ENCODE data around the gene DCC.

The DCC gene

DNA sequence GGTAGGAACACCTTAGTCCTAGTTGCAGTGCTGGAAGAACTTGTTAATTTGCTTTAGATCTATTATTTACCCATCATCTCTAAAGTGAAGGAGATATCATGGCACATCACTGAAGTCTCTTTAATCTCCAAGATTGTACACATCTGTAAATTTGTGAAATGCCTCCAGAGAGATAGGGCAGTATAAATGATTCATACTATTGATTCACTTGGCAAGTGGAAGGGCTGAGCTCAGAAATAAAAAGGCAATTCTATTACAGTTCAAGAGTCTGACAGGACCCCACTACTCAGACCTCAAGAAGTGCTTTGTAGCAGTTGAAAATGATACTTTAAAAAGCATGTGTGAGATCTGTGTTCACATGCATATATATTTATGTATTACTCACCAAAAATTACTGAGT lies 489.3 kb downstream of the DCC start:
- CTCF ChIA-PET, result interaction anchor here (1.1 kb wide), 1 partner anchor 14 kb away, joined by 3 read pairs; no protein-coding TSS in a partner anchor
- no peak for DNase-seq (ENCODE audit: extremely low spot score)
- POLR2A ChIA-PET, result no interaction called here
- TF ChIP-seq, protein P1, sequence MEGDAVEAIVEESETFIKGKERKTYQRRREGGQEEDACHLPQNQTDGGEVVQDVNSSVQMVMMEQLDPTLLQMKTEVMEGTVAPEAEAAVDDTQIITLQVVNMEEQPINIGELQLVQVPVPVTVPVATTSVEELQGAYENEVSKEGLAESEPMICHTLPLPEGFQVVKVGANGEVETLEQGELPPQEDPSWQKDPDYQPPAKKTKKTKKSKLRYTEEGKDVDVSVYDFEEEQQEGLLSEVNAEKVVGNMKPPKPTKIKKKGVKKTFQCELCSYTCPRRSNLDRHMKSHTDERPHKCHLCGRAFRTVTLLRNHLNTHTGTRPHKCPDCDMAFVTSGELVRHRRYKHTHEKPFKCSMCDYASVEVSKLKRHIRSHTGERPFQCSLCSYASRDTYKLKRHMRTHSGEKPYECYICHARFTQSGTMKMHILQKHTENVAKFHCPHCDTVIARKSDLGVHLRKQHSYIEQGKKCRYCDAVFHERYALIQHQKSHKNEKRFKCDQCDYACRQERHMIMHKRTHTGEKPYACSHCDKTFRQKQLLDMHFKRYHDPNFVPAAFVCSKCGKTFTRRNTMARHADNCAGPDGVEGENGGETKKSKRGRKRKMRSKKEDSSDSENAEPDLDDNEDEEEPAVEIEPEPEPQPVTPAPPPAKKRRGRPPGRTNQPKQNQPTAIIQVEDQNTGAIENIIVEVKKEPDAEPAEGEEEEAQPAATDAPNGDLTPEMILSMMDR (IDR thresholded peaks at IDR 0.05; ENCODE audit: control extremely low read depth, extremely low read depth, low read depth, missing control alignments), result no peak

DNA sequence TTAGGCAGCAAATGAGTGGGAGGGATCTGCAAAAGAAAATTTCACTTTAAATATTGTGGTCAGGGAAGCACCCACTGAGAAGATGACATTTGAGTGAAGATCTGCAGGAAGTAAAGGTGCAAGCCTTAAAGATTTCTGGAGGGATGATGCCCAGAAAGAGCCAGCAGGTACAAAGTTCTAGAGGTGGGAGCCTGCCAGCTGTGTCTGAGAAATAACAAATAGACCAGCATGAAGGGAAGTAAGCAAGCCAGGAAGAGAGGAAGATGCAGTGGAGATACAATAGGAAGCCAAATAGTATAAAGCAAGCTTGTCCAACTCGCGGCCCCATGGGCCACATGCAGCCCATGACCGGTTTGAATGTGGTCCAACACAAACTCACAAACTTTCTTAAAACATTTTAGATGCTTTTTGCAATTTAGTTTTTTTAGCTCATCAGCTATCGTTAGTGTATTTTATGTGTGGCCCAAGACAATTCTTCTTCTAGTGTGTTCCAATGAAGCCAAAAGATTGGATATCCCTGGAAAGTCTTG lies 489.9 kb downstream of the DCC start:
- POLR2A ChIA-PET, result no interaction called here
- no peak for DNase-seq (ENCODE audit: extremely low spot score)
- CTCF ChIA-PET, result no interaction called here
- TF ChIP-seq, protein P1 (IDR thresholded peaks at IDR 0.05; ENCODE audit: control extremely low read depth, extremely low read depth, low read depth, missing control alignments), result no peak

DNA sequence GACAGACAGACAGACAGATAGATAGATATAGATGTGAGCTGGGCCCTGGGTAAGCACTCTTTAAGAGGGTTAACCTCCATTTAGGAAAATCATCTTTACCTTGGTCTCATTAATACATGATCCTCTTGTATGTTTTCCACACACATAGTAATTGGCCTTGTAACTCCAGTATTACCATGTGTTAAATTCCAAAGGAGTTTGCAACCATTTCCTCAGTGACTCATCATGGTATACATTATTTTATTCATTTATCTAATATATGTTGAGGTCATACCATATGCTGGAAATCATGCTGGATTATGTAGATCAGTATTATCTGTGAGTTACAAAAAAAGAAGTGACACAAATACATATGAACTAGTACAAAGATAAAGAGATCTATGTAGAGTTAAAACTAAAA lies 504.3 kb downstream of the DCC start:
- TF ChIP-seq, protein P1 (IDR thresholded peaks at IDR 0.05; ENCODE audit: control extremely low read depth, extremely low read depth, low read depth, missing control alignments), result no peak
- ChIA-PET CTCF (interaction anchor here (1.7 kb wide), 1 partner anchor 15 kb away, joined by 3 read pairs; no protein-coding TSS in a partner anchor), POLR2A (no interaction called here)
- DNase-seq (ENCODE audit: extremely low spot score), result no peak

DNA sequence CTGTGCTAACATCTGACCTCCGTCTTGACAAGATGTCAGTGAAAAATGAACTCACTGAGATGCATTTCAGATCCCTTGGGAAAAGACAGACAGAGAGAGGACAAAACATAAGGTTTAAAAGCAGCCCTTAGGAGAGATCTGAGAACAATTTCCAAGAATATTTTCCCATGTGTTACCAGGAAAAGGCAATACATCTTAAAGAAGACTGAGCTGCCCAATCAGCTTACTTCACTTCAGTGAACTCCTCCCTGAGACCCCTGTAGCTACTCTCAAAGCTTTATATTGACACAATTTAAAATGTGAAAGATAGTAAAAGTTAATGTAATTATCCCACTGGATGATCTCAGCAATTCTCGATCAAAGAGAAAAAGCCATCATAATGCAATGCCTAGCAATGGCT lies 505.0 kb downstream of the DCC start:
- POLR2A ChIA-PET, result no interaction called here
- no peak for DNase-seq (ENCODE audit: extremely low spot score)
- CTCF ChIA-PET, result interaction anchor here (1.4 kb wide), 1 partner anchor 10 kb away, joined by 3 read pairs; no protein-coding TSS in a partner anchor
- TF ChIP-seq, protein P1 (IDR thresholded peaks at IDR 0.05; ENCODE audit: control extremely low read depth, extremely low read depth, low read depth, missing control alignments), result no peak

DNA sequence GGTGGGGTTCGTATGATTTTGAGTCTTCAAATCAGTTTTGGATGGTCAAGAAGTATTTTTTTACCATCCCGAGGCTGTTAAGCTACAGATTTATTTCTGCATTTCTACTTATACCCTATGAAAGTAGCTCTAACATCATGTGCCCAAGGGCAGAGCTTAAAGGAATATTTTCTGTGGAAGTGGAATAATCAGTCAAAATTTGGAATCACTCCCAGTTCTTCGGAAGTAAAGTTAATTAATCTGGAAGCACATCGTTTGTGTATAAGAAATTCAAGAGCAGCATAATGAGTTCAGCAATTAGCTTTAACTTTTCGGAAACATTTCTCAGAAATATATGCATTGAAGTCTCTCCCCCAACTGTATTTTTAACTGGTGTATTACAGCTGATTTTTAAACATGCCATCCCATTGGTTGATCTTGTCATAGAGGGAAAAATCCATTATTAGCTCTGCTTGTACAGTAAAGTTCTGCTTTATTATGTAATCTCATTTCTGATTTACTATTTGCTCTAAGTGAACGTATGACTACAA lies 510.1 kb downstream of the DCC start:
- CTCF ChIA-PET, result interaction anchor here (1.2 to 1.5 kb wide), 2 partner anchors 13 to 17 kb away, joined by 3 to 4 read pairs; no protein-coding TSS in a partner anchor
- TF ChIP-seq, protein P1 (IDR thresholded peaks at IDR 0.05; ENCODE audit: control extremely low read depth, extremely low read depth, low read depth, missing control alignments), result no peak
- POLR2A ChIA-PET, result no interaction called here
- no peak for DNase-seq (ENCODE audit: extremely low spot score)

DNA sequence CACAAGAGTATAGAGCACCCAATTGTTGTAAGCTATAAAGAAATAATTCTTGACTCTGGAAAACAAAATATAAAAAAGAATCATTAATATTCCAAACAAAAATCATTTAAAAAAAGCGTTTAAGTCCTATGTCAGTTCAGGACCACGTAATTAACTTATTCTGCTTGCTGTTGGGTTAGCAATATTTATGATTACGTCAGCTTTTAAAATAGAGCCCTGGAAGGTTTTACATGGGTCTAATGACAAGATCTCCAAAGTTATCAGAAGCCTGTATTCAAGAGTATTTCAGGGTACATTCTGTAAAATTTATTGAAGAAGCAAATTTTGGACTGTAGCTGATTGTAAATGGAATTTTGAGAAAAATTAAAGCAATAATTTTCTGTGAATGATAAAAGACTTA lies 521.6 kb downstream of the DCC start:
- no peak for DNase-seq (ENCODE audit: extremely low spot score)
- TF ChIP-seq, protein P1 (IDR thresholded peaks at IDR 0.05; ENCODE audit: control extremely low read depth, extremely low read depth, low read depth, missing control alignments), result no peak
- POLR2A ChIA-PET, result no interaction called here
- CTCF ChIA-PET, result interaction anchor here (1.3 kb wide), 1 partner anchor 15 kb away, joined by 3 read pairs; no protein-coding TSS in a partner anchor

Data from GM10248 (cell line).